H1 (cell line): ENCODE results near the gene CTCF. TPM values are rescaled to one million over a fixed set of nuclear protein-coding genes. Genes with fewer than 3 reads are reported as not detected.

Experiments
- CHD7 ChIP-seq: fragments of 300-600 bp; sonication (generic); IDR thresholded peaks from 2 replicates; pipeline ENCODE4 v1.7.1; 2012; ENCODE audit warnings: low read length, moderate library complexity, mild to moderate bottlenecking, inconsistent platforms; ENCODE audit not compliant: insufficient replicate concordance
- EP300 ChIP-seq, 2 experiments: IDR thresholded peaks; 1 replicate in 1 of 2; 2 replicates in 1 of 2; pipeline ENCODE4 v1.6.1; 2011 to 2012; ENCODE audit warnings: low read depth in 2 of 2, low read length in 2 of 2, mild to moderate bottlenecking in 2 of 2, borderline replicate concordance in 1 of 2, inconsistent platforms in 1 of 2, moderate library complexity in 1 of 2
- HDAC2 ChIP-seq, 2 experiments: fragments of 300-600 bp in 1 of 2; sonication (generic) in 1 of 2; IDR thresholded peaks; 2 replicates each; pipeline ENCODE4 v1.6.1; 2011 to 2012; ENCODE audit warnings: low read depth in 2 of 2, low read length in 2 of 2, mild to moderate bottlenecking in 2 of 2, moderate library complexity in 2 of 2, borderline replicate concordance in 1 of 2, inconsistent platforms in 1 of 2
- JUND ChIP-seq: IDR thresholded peaks from 2 replicates; pipeline ENCODE4 v1.6.1; 2011; ENCODE audit warnings: mild to moderate bottlenecking, improper control_type of control experiment, low read length
- MAX ChIP-seq: IDR thresholded peaks from 2 replicates; pipeline ENCODE4 v1.6.1; 2012; ENCODE audit warnings: inconsistent platforms
- RNF2 ChIP-seq: fragments of 200-900, 300-1000 bp; sonication (generic); IDR thresholded peaks from 2 replicates; pipeline ENCODE4 v1.7.1; 2016; ENCODE audit warnings: borderline replicate concordance, low read depth, mild to moderate bottlenecking, antibody characterized with exemption, low read length; ENCODE audit not compliant: poor library complexity, severe bottlenecking; ENCODE audit errors: missing control alignments
- TEAD4 ChIP-seq: IDR thresholded peaks from 2 replicates; pipeline ENCODE4 v1.6.1; 2012; ENCODE audit warnings: low read depth, low read length, inconsistent platforms, mixed read lengths
- YY1 ChIP-seq: IDR thresholded peaks from 2 replicates; pipeline ENCODE4 v1.6.1; 2011; ENCODE audit warnings: low read depth, mild to moderate bottlenecking, low read length
- polyA plus RNA-seq, 7 experiments: library from polyadenylated mRNA; depleted of rRNA in 3 of 7; stranded (reverse) in 5 of 7; unstranded in 2 of 7; fragments of >200 nt in 5 of 7; fragments of 200-250 nt in 2 of 7; gene quantifications; 1 replicate in 5 of 7; 2 replicates in 1 of 7; 4 replicates in 1 of 7; pipeline versions ENCODE4 v1.2.1 to v1.2.3, GENCODE V29; 2011 to 2013; ENCODE audit warnings: missing spikeins in 2 of 7, mixed read lengths in 2 of 7
- total RNA-seq: library from RNA; stranded (reverse); fragmentation: NEBNext Ultra II Directional; extraction: Animal tissue kit (Norgen Biotek cat#: 25700); gene quantifications from 2 replicates; pipeline ENCODE4 v1.2.1, GENCODE V29; 2021

Gene CTCF
- total and polyA plus RNA-seq, 2 of the 8 experiments (the other 6 are each of a cell fraction or from before 2014, with no cell fraction given): 32.4 to 66.0 TPM

GRCh38 chr16:67663151-67663876, 101.0 kb downstream of the CTCF start (continued):
- no peak for TF ChIP-seq CHD7
- peak; percentile 46; the same call in 1 of the 2 replicates for TF ChIP-seq TEAD4
- TF ChIP-seq EP300 (IDR thresholded peaks at IDR 0.05; ENCODE audit: borderline replicate concordance in 1 of 2, low read depth in 2 of 2, low read length in 2 of 2): no peak
- TF ChIP-seq YY1: no peak
- TF ChIP-seq MAX: peak; percentile 34; the same call in 1 of the 2 replicates
- TF ChIP-seq RNF2: no peak
- no peak for TF ChIP-seq HDAC2 (IDR thresholded peaks at IDR 0.05; ENCODE audit: borderline replicate concordance in 1 of 2, low read depth in 2 of 2, low read length in 2 of 2)
- TF ChIP-seq JUND: no peak
